OCI-LY7 (cell line): ENCODE measurements around the gene NDOR1. TPM values are rescaled to one million over a fixed set of nuclear protein-coding genes. Genes with fewer than 3 reads are reported as not detected.

Source experiments
- BruUV-seq: library from RNA; stranded (reverse); fragments of 400-500 nt; replicated peaks from 2 replicates; lab custom pipeline; 2021; lab: Mats Ljungman, UMichigan
- CTCF ChIA-PET: fragments of 300-600 bp; sonication (Branson Sonifier 250); formaldehyde crosslinking; loops from one replicate; lab custom pipeline; 2022; ENCODE audit warnings: antibody characterized with exemption; ENCODE audit not compliant: unreplicated experiment; lab: Charles Lee
- POLR2A ChIA-PET: fragments of 300-600 bp; sonication (Branson Sonifier 250); formaldehyde crosslinking; loops from one replicate; lab custom pipeline; 2022; ENCODE audit warnings: antibody characterized with exemption; lab: Charles Lee
- DNase-seq: peaks from one replicate; pipeline ENCODE4 v3.0.0-alpha.2; 2015; ENCODE audit warnings: low spot score
- H2AFZ ChIP-seq: fragments of 200-600 bp; sonication (generic), shearing (Covaris generic); 2 replicates; pipeline ENCODE4 v1.6.1; 2014; ENCODE audit warnings: mild to moderate bottlenecking, antibody characterized with exemption, low read length, moderate library complexity
- H3K27ac ChIP-seq: fragments of 200-600 bp; sonication (generic); 2 replicates; pipeline ENCODE4 v1.5.1; 2014; ENCODE audit warnings: mixed run types, low read depth, mild to moderate bottlenecking, moderate library complexity, low read length, inconsistent platforms; ENCODE audit not compliant: poor library complexity, severe bottlenecking
- H3K36me3 ChIP-seq: fragments of 200-600 bp; sonication (generic); 2 replicates; pipeline ENCODE4 v1.6.1; 2014; ENCODE audit warnings: mild to moderate bottlenecking, antibody characterized with exemption, low read length, moderate library complexity, mixed read lengths; ENCODE audit not compliant: insufficient read depth
- H3K4me1 ChIP-seq: fragments of 200-600 bp; sonication (generic); 2 replicates; pipeline ENCODE4 v1.5.1; 2014; ENCODE audit warnings: mild to moderate bottlenecking, low read length; ENCODE audit not compliant: insufficient read depth, poor library complexity, severe bottlenecking
- H3K4me2 ChIP-seq: fragments of 200-600 bp; sonication (generic); 2 replicates; pipeline ENCODE4 v1.6.1; 2014; ENCODE audit warnings: mild to moderate bottlenecking, low read length
- H3K4me3 ChIP-seq: fragments of 200-600 bp; sonication (generic); 2 replicates; pipeline ENCODE4 v1.5.1; 2014; ENCODE audit warnings: mild to moderate bottlenecking, low read depth, low read length; ENCODE audit not compliant: poor library complexity, severe bottlenecking
- H3K79me2 ChIP-seq: fragments of 200-600 bp; sonication (generic); 2 replicates; pipeline ENCODE4 v1.6.1; 2016; ENCODE audit warnings: low read depth, mild to moderate bottlenecking, low read length, moderate library complexity, mixed read lengths; ENCODE audit not compliant: insufficient read depth
- H3K9me2 ChIP-seq: fragments of 200-600 bp; sonication (generic); 2 replicates; pipeline ENCODE4 v1.6.1; 2016; ENCODE audit warnings: mild to moderate bottlenecking, low read length, mixed read lengths; ENCODE audit not compliant: insufficient read depth
- H3K9me3 ChIP-seq: fragments of 200-600 bp; sonication (generic); 2 replicates; pipeline ENCODE4 v1.6.1; 2014; ENCODE audit warnings: mild to moderate bottlenecking, mixed run types, low read length, mixed read lengths
- H4K20me1 ChIP-seq: fragments of 200-600 bp; sonication (generic); 2 replicates; pipeline ENCODE4 v1.6.1; 2014; ENCODE audit warnings: mild to moderate bottlenecking, antibody characterized with exemption, low read length, moderate library complexity, mixed read lengths; ENCODE audit not compliant: insufficient read depth
- EZH2phosphoT487 ChIP-seq: fragments of 200-600 bp; sonication (generic); IDR thresholded peaks from 2 replicates; pipeline ENCODE4 v1.6.1; 2018; ENCODE audit warnings: low read depth, borderline replicate concordance, mild to moderate bottlenecking, mixed run types, antibody characterized with exemption, low read length, moderate library complexity, mixed read lengths
- intact Hi-C: fragments of 100-400 bp; cut with micrococcal nuclease; formaldehyde crosslinking; loops from one replicate; pipeline ENCODE4 v1.10.0; 2022; ENCODE audit not compliant: unreplicated experiment
- total RNA-seq, 2 experiments: library from RNA; depleted of rRNA in 1 of 2; stranded (reverse); fragments of >200 nt in 1 of 2; shearing (Covaris generic) in 1 of 2; gene quantifications; 2 replicates each; pipeline ENCODE4 v1.2.3, GENCODE V29; 2014 to 2022
- TF ChIP-seq, protein P1 (sequence below): fragments of 200-600 bp; sonication (generic); conservative IDR thresholded peaks from 2 replicates; pipeline ENCODE4 v1.5.1; 2014; ENCODE audit warnings: mild to moderate bottlenecking, antibody characterized with exemption, low read length, moderate library complexity, mixed read lengths

Gene NDOR1
- total RNA-seq, 2 experiments from 2014 or later, result 30.4 to 61.9 TPM

- Histone ChIP-seq H3K4me1 (peaks cover 21% of the 10 kb centered on the region), H3K36me3 (no peaks in the 10 kb centered on the region), H3K27ac (no peak within 1 kb of the TSS), H3K9me3 (no peaks in the 10 kb centered on the region), H3K9me2 (no peaks in the 10 kb centered on the region), H4K20me1 (no peaks in the 10 kb centered on the region), H3K79me2 (no peaks in the 10 kb centered on the region), H3K4me3 (no peak within 1 kb of the TSS), H3K4me2 (no peak within 1 kb of the TSS), H2AFZ (no peak within 1 kb of the TSS)
- intact Hi-C loops, result loop anchor here (1.0 to 2.0 kb wide), 4 partner anchors 27 to 181 kb away; partner anchors contain the start of genes NPDC1 and TPRN
- no TSS peak for BruUV-seq
- ChIA-PET POLR2A (interaction anchor here (0.6 kb wide), 2 partner anchors 77 to 109 kb away, joined by 5 read pairs; no protein-coding TSS in a partner anchor), CTCF (interaction anchor here (0.6 kb wide), 1 partner anchor 34 kb away, joined by 3 read pairs; no protein-coding TSS in a partner anchor)
- DNase-seq, result peak; percentile 90
- TF ChIP-seq, protein P1, sequence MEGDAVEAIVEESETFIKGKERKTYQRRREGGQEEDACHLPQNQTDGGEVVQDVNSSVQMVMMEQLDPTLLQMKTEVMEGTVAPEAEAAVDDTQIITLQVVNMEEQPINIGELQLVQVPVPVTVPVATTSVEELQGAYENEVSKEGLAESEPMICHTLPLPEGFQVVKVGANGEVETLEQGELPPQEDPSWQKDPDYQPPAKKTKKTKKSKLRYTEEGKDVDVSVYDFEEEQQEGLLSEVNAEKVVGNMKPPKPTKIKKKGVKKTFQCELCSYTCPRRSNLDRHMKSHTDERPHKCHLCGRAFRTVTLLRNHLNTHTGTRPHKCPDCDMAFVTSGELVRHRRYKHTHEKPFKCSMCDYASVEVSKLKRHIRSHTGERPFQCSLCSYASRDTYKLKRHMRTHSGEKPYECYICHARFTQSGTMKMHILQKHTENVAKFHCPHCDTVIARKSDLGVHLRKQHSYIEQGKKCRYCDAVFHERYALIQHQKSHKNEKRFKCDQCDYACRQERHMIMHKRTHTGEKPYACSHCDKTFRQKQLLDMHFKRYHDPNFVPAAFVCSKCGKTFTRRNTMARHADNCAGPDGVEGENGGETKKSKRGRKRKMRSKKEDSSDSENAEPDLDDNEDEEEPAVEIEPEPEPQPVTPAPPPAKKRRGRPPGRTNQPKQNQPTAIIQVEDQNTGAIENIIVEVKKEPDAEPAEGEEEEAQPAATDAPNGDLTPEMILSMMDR, result peak; percentile 96
- TF ChIP-seq EZH2phosphoT487, result no peak
Observed at GRCh38 chr9:137227054-137227852, 21.8 kb downstream of the NDOR1 start, which contains the start of gene RNF224. Gene RNF224 (plus strand): TSS chr9:137227502. CDS start chr9:137228336, 834 bp downstream.

DNA sequence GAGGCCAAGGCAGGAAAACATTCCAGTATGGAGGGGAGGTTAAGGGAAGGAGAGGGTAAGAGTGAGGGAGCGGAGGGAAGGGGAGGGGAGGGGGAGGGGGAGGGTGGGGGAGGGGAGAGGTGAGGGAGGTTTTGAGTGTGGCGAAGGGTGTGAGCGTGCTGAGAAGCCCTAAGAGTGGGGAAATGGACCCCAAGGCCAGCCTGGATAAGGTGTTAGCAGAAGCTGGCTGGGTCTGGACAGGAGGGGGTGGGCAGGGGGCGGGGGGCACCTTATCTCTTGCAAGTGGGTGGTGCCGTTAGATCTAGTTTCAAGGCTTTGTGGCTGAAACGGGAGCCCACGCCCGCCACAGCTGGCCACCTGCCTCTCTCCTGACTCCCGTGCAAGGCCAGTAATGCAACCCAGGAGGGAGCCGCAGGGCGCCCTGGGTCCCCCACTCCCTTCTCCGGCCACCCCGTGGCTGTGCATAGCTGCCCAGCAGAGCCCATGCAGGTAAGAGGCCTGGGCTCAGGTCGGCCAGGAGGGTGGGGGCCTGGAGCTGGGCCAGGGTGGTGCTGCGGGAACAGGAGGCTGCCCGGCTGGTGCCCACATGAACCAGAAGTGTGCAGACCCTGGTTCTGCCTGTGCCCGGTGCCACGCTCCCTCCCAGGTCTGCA lies 22.5 kb downstream of the NDOR1 start:
- TF ChIP-seq, protein P1, result peak; percentile 10; the same call in 1 of the 2 replicates
- no peak for TF ChIP-seq EZH2phosphoT487
- Histone ChIP-seq H3K27ac (no peak overlapping the region), H4K20me1 (no peaks in the 10 kb centered on the region), H3K9me3 (no peaks in the 10 kb centered on the region), H3K36me3 (no peaks in the 10 kb centered on the region), H3K79me2 (no peaks in the 10 kb centered on the region), H2AFZ (no peak overlapping the region), H3K4me1 (peaks cover 13% of the 10 kb centered on the region), H3K9me2 (no peaks in the 10 kb centered on the region), H3K4me2 (no peak overlapping the region), H3K4me3 (no peak overlapping the region)
- ChIA-PET CTCF (no interaction called here), POLR2A (interaction anchor here (0.6 kb wide), 1 partner anchor 77 kb away, joined by 5 read pairs; no protein-coding TSS in a partner anchor)
- no TSS peak for BruUV-seq
- intact Hi-C loops, result loop anchor here (1.0 to 2.0 kb wide), 4 partner anchors 28 to 182 kb away; partner anchors contain the start of genes NPDC1 and TPRN
- no peak for DNase-seq
